Testis (tissue), 3 donors: ENCODE data around the gene ASIC4. TPM values are rescaled to one million over a fixed set of nuclear protein-coding genes. Genes with fewer than 3 reads are reported as not detected.

Experiments used
- DNase-seq: peaks from one replicate; pipeline ENCODE4 v3.0.0-alpha.2; 2019
- H3K27ac ChIP-seq, 2 donors: fragments of 200-600 bp; sonication (generic); one replicate each; pipeline ENCODE4 v1.5.1; 2019
- H3K27me3 ChIP-seq: fragments of 200-600 bp; sonication (generic); one replicate; pipeline ENCODE4 v1.5.1; 2019
- H3K36me3 ChIP-seq: fragments of 200-600 bp; sonication (generic); one replicate; pipeline ENCODE4 v1.5.1; 2017; ENCODE audit warnings: low read depth; ENCODE audit errors: missing control alignments
- H3K4me1 ChIP-seq: fragments of 200-600 bp; sonication (generic); one replicate; pipeline ENCODE4 v1.5.1; 2019
- H3K4me3 ChIP-seq, 2 donors: fragments of 200-600 bp; sonication (generic); one replicate each; pipeline ENCODE4 v1.5.1; 2017 to 2019
- H3K9me3 ChIP-seq: fragments of 200-600 bp; sonication (generic); one replicate; pipeline ENCODE4 v1.5.1; 2017
- POLR2A ChIP-seq: fragments of 450-650 bp; IDR thresholded peaks from one replicate; pipeline ENCODE4 v1.6.1; 2017; ENCODE audit warnings: antibody characterized with exemption, mild to moderate bottlenecking, moderate library complexity
- WGBS, 2 donors: methylation state at CpG; one replicate each; pipeline ENCODE4 v1.1.5; 2018; 5-methylcytosine and 5-hydroxymethylcytosine counted together
- intact Hi-C: fragments of 100-400 bp; cut with DNase I; formaldehyde crosslinking; loops from one replicate; pipeline ENCODE4 v1.15.1; 2023; ENCODE audit warnings: low total_unique reads
- polyA plus RNA-seq: library from polyadenylated mRNA; stranded (reverse); fragments of 350-450 nt; fragmentation: Illumina TruSeq; extraction: RNeasy Lipid Tissue Mini Kit (QIAGEN cat#74804); gene quantifications from one replicate; pipeline ENCODE4 v1.2.3, GENCODE V29; 2014; ENCODE audit warnings: low read depth, low replicate concordance; ENCODE audit not compliant: insufficient read depth
- total RNA-seq, 2 donors: library from RNA; depleted of rRNA; stranded (reverse); fragments of >200 nt; gene quantifications; one replicate each; pipeline ENCODE4 v1.2.3, GENCODE V29; 2016
- TF ChIP-seq, protein P1 (sequence below), 3 experiments: fragments of 450-650 bp in 2 of 3; fragments of 200-600 bp in 1 of 3; sonication (generic) in 1 of 3; IDR thresholded peaks; one replicate each; pipeline ENCODE4 v1.5.1; 2016 to 2019; ENCODE audit warnings: antibody characterized with exemption in 3 of 3, mild to moderate bottlenecking in 2 of 3, moderate library complexity in 1 of 3

The ASIC4 gene
- total and polyA plus RNA-seq, 3 donors from 2014 or later: 1.5 to 4.6 (median 2.0) TPM

DNA sequence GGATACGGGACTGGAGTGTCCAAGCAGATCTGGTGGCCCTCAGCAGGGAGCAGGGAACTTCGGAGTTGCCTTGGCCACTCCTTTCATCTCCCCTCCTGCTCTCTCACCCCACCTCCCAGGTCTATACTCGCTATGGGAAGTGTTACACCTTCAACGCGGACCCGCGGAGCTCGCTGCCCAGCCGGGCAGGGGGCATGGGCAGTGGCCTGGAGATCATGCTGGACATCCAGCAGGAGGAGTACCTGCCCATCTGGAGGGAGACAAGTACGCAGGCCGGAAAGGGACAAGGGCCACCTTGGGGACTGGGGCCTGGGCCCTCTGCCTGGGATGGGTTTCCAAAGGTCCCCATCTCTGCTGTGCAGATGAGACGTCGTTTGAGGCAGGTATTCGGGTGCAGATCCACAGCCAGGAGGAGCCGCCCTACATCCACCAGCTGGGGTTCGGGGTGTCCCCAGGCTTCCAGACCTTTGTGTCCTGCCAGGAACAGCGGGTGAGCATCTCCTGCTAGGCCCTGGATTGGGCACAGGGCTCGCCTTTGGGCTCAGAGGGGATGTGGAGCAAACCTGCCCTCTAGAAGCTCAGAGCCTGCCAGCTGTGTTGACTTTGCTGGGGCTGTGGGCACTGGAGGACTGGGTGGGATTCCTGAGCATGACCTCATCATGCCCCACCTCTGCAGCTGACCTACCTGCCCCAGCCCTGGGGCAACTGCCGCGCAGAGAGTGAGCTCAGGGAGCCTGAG, 17.5 kb downstream of the ASIC4 start:
- Histone ChIP-seq H3K27me3 (no peaks in the 10 kb centered on the region), H3K27ac (no peak overlapping the region), H3K9me3 (no peaks in the 10 kb centered on the region), H3K4me3 (no peak overlapping the region), H3K4me1 (peaks cover 4% of the 10 kb centered on the region), H3K36me3 (no peaks in the 10 kb centered on the region)
- TF ChIP-seq POLR2A: no peak
- TF ChIP-seq, protein P1, sequence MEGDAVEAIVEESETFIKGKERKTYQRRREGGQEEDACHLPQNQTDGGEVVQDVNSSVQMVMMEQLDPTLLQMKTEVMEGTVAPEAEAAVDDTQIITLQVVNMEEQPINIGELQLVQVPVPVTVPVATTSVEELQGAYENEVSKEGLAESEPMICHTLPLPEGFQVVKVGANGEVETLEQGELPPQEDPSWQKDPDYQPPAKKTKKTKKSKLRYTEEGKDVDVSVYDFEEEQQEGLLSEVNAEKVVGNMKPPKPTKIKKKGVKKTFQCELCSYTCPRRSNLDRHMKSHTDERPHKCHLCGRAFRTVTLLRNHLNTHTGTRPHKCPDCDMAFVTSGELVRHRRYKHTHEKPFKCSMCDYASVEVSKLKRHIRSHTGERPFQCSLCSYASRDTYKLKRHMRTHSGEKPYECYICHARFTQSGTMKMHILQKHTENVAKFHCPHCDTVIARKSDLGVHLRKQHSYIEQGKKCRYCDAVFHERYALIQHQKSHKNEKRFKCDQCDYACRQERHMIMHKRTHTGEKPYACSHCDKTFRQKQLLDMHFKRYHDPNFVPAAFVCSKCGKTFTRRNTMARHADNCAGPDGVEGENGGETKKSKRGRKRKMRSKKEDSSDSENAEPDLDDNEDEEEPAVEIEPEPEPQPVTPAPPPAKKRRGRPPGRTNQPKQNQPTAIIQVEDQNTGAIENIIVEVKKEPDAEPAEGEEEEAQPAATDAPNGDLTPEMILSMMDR (IDR thresholded peaks at IDR 0.05): no peak
- DNase-seq: no peak
- WGBS, 2 donors: 86% methylated on average over 12 to 20 of the region's 20 CpGs
- intact Hi-C loops: loop anchor here (5.0 kb wide), 1 partner anchor 130 kb away; no protein-coding TSS in a partner anchor

DNA sequence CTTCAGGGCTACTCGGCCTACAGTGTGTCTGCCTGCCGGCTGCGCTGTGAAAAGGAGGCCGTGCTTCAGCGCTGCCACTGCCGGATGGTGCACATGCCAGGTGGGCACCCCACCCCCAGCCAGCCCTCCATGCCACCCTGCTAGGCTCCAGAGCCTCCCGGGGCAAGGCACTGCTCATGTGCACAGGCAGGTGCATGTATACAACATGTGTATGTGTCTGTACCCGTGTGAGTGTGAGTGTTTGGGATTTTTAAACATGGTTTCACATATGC, 18.0 kb downstream of the ASIC4 start:
- Histone ChIP-seq H3K36me3 (no peaks in the 10 kb centered on the region), H3K4me3 (no peak overlapping the region), H3K9me3 (no peaks in the 10 kb centered on the region), H3K4me1 (peaks cover 4% of the 10 kb centered on the region), H3K27ac (no peak overlapping the region), H3K27me3 (no peaks in the 10 kb centered on the region)
- TF ChIP-seq, protein P1 (IDR thresholded peaks at IDR 0.05): no peak
- no peak for TF ChIP-seq POLR2A
- 76 to 86% methylated on average over 2 to 8 of the region's 8 CpGs for WGBS, 2 donors
- DNase-seq: no peak
- intact Hi-C loops: loop anchor here (5.0 kb wide), 1 partner anchor 130 kb away; no protein-coding TSS in a partner anchor

DNA sequence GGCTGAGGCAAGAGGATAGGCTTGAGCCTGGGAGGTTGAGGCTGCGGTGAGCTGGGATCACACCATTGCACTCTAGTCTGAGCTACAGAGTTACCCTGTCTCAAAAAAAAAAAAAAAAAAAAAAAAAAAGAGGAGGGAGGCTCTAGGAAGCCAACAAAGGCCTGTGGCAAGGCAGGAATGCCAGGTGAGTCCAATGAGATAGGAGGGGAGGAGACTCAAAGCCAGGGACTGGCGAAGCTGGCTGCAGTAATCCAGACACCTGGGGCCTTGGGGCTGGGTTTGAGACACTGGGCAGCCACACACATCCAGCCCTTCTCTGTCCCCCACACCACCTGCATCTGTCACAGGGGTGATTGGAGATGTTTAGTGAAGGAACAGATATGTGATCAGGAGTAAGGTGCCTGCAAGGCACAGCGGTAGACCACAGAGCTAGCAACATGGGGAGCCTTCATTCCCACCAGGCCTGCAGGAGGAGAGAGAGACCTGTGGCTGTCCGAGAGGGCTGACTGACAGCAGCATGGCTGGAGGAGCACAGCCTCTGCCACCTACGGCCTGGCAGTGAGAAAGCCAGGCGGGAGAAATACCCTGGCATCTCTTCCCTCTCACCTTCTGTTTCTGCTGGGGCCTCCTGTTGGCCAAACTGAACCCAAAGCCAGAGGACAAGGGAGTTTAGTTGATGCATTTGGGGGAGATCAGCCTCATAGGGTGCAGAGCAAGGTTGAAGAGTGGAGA, 19.8 kb downstream of the ASIC4 start:
- Histone ChIP-seq H3K36me3 (no peaks in the 10 kb centered on the region), H3K9me3 (no peaks in the 10 kb centered on the region), H3K27ac (no peak overlapping the region), H3K27me3 (no peaks in the 10 kb centered on the region), H3K4me1 (peaks cover 16% of the 10 kb centered on the region), H3K4me3 (no peak overlapping the region)
- no peak for TF ChIP-seq POLR2A
- TF ChIP-seq, protein P1 (IDR thresholded peaks at IDR 0.05): no peak
- WGBS, 2 donors: 86 to 92% methylated on average over 6 of the region's 6 CpGs
- intact Hi-C loops: loop anchor here (5.0 kb wide), 1 partner anchor 132 kb away; no protein-coding TSS in a partner anchor
- DNase-seq: no peak

DNA sequence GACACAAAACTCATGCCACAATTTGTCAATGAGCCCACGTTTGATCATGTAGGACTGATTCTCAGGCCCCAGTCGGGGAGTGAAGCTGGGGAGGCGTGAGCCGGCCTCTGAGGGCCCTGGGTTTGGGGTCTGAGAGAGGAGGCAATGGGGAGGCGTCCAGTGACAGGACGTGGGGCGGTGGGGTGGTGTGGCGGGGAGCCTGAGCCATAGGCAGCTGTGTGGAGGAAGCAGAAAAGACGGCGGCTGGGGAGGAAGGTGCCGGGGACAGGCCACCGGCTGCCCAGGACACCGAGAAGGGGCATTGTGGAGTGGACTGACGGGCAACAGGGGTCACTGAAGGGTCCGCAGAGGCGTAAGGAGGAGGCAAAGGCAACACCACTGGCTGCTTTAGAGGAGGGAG, 22.1 kb downstream of the ASIC4 start:
- TF ChIP-seq, protein P1 (IDR thresholded peaks at IDR 0.05): no peak
- no peak for TF ChIP-seq POLR2A
- DNase-seq: no peak
- no peaks in the 10 kb centered on the region for H3K9me3 ChIP-seq
- no peaks in the 10 kb centered on the region for H3K27me3 ChIP-seq
- intact Hi-C loops: no loop called here
- peaks cover 12% of the 10 kb centered on the region for H3K4me1 ChIP-seq
- no peaks in the 10 kb centered on the region for H3K36me3 ChIP-seq
- H3K27ac ChIP-seq: no peak overlapping the region
- no peak overlapping the region for H3K4me3 ChIP-seq
- 87% methylated on average over 16 of the region's 16 CpGs for WGBS, 2 donors
